H1 (cell line): ENCODE results near the gene PPP2R2C.

ENCODE experiments used
- ASH2L ChIP-seq: fragments of 200-600, 300-600 bp; sonication (generic); IDR thresholded peaks from one replicate; pipeline ENCODE4 v1.7.1; 2017; ENCODE audit warnings: low read length
- CREB1 ChIP-seq: IDR thresholded peaks from 2 replicates; pipeline ENCODE4 v1.6.1; 2012; ENCODE audit warnings: inconsistent platforms
- CTCF ChIP-seq, 3 experiments: IDR thresholded peaks; 1 replicate in 2 of 3; 2 replicates in 1 of 3; pipeline versions ENCODE4 v1.5.1 to v1.6.1; 2011; ENCODE audit warnings: low read length in 3 of 3, mild to moderate bottlenecking in 3 of 3, inconsistent platforms in 2 of 3, low read depth in 1 of 3, moderate library complexity in 1 of 3; ENCODE audit not compliant: insufficient read depth in 1 of 3; ENCODE audit errors: control extremely low read depth in 1 of 3
- EP300 ChIP-seq, 2 experiments: IDR thresholded peaks; 1 replicate in 1 of 2; 2 replicates in 1 of 2; pipeline ENCODE4 v1.6.1; 2011 to 2012; ENCODE audit warnings: low read depth in 2 of 2, low read length in 2 of 2, mild to moderate bottlenecking in 2 of 2, borderline replicate concordance in 1 of 2, inconsistent platforms in 1 of 2, moderate library complexity in 1 of 2
- EZH2 ChIP-seq: fragments of 200-600 bp; sonication (generic); IDR thresholded peaks from 2 replicates; pipeline ENCODE4 v1.7.1; 2012; ENCODE audit warnings: low read depth, mild to moderate bottlenecking, moderate library complexity, low read length, inconsistent platforms; ENCODE audit not compliant: severe bottlenecking
- JUND ChIP-seq: IDR thresholded peaks from 2 replicates; pipeline ENCODE4 v1.6.1; 2011; ENCODE audit warnings: mild to moderate bottlenecking, improper control_type of control experiment, low read length
- POLR2A ChIP-seq, 2 experiments: IDR thresholded peaks; 1 replicate in 1 of 2; 2 replicates in 1 of 2; pipeline ENCODE4 v1.6.1; 2011; ENCODE audit warnings: low read depth in 2 of 2, low read length in 2 of 2, mild to moderate bottlenecking in 2 of 2; ENCODE audit errors: control extremely low read depth in 1 of 2
- POLR2AphosphoS5 ChIP-seq: IDR thresholded peaks from 2 replicates; pipeline ENCODE4 v1.6.1; 2011; ENCODE audit warnings: low read depth, low read length
- RXRA ChIP-seq: IDR thresholded peaks from 2 replicates; pipeline ENCODE4 v1.6.1; 2011; ENCODE audit warnings: low read depth, mild to moderate bottlenecking, low read length, moderate library complexity; ENCODE audit not compliant: insufficient read depth
- SP1 ChIP-seq: IDR thresholded peaks from 2 replicates; pipeline ENCODE4 v1.6.1; 2011; ENCODE audit warnings: low read depth, low read length

- TF ChIP-seq EZH2 = no peak
- no peak for TF ChIP-seq CTCF (IDR thresholded peaks at IDR 0.05; ENCODE audit: control extremely low read depth in 1 of 3, insufficient read depth in 1 of 3, low read depth in 1 of 3, low read length in 3 of 3)
- TF ChIP-seq JUND = no peak
- no peak for TF ChIP-seq EP300 (IDR thresholded peaks at IDR 0.05; ENCODE audit: borderline replicate concordance in 1 of 2, low read depth in 2 of 2, low read length in 2 of 2)
- no peak for TF ChIP-seq RXRA
- TF ChIP-seq POLR2A (IDR thresholded peaks at IDR 0.05; ENCODE audit: control extremely low read depth in 1 of 2, low read depth in 2 of 2, low read length in 2 of 2) = no peak
- no peak for TF ChIP-seq SP1
- no peak for TF ChIP-seq POLR2AphosphoS5
- TF ChIP-seq CREB1 = no peak
- no peak for TF ChIP-seq ASH2L
Measured at GRCh38 chr4:6338175-6338950, 134.1 kb downstream of the PPP2R2C start.
